Progenitor cell of endocrine pancreas (in vitro differentiated cells): Measurements from ENCODE around the gene HBZ. TPM values are rescaled to one million over a fixed set of nuclear protein-coding genes. Genes with fewer than 3 reads are reported as not detected.
"Not testable (repeated sequence)": the region's sequence is repeated elsewhere in the genome, so short reads cannot be mapped to it uniquely, and the experiment has no call there.

Experiments
- DNase-seq: peaks from one replicate; pipeline ENCODE4 v3.0.0; 2021; ENCODE audit warnings: low spot score; ENCODE audit not compliant: unreplicated experiment
- H3K27ac Mint-ChIP-seq: 2 replicates; pipeline ENCODE4 v1.8.0; 2021; ENCODE audit warnings: mild to moderate bottlenecking, moderate library complexity, mixed read lengths
- H3K27me3 Mint-ChIP-seq: 2 replicates; pipeline ENCODE4 v1.8.0; 2021; ENCODE audit warnings: mixed read lengths
- H3K36me3 Mint-ChIP-seq: 2 replicates; pipeline ENCODE4 v1.8.0; 2022; ENCODE audit warnings: mixed read lengths; ENCODE audit not compliant: insufficient read depth
- H3K4me1 Mint-ChIP-seq: 2 replicates; pipeline ENCODE4 v1.8.0; 2021; ENCODE audit warnings: low read depth, mixed read lengths
- H3K4me3 Mint-ChIP-seq: 2 replicates; pipeline ENCODE4 v1.8.0; 2021; ENCODE audit warnings: low read depth, mild to moderate bottlenecking, moderate library complexity, mixed read lengths
- H3K9me3 Mint-ChIP-seq: 2 replicates; pipeline ENCODE4 v1.8.0; 2021; ENCODE audit warnings: low read depth, mixed read lengths
- CTCF ChIP-seq: fragments of 200-600 bp; sonication (generic); IDR thresholded peaks from one replicate; pipeline ENCODE4 v1.5.0; 2021; ENCODE audit warnings: antibody characterized with exemption, mild to moderate bottlenecking; ENCODE audit not compliant: unreplicated experiment
- total RNA-seq: library from RNA; stranded (reverse); gene quantifications from 2 replicates; pipeline ENCODE4 v1.2.1, GENCODE V29; 2021

HBZ gene
- total RNA-seq, 1 donor from 2014 or later = not detected

GRCh38 chr16:203246-203645, 50.8 kb downstream of the HBZ start:
- no peaks in the 10 kb centered on the region for H3K9me3 Mint-ChIP-seq
- TF ChIP-seq CTCF = no peak
- no peaks in the 10 kb centered on the region for H3K4me1 Mint-ChIP-seq
- DNase-seq = no peak
- no peak overlapping the region for H3K27ac Mint-ChIP-seq
- peaks cover 30% of the 10 kb centered on the region for H3K36me3 Mint-ChIP-seq
- no peaks in the 10 kb centered on the region for H3K27me3 Mint-ChIP-seq
- H3K4me3 Mint-ChIP-seq = no peak overlapping the region

GRCh38 chr16:204046-204445, 51.6 kb downstream of the HBZ start:
- not testable (repeated sequence) for H3K4me3 Mint-ChIP-seq, H3K27ac Mint-ChIP-seq, H3K4me1 Mint-ChIP-seq, H3K9me3 Mint-ChIP-seq, H3K27me3 Mint-ChIP-seq, DNase-seq
- H3K36me3 Mint-ChIP-seq = peaks cover 31% of the 10 kb centered on the region

Other genes starting within 250 kb of the HBZ start
- 11.1 and 13.9 TPM in 2 replicates for gene POLR3K, start 99.0 kb upstream of the HBZ start, total RNA-seq
- gene SNRNP25, start 98.8 kb upstream of the HBZ start, total RNA-seq = 52.0 and 53.9 TPM in 2 replicates
- 51.3 and 58.2 TPM in 2 replicates for gene RHBDF1, start 80.0 kb upstream of the HBZ start, total RNA-seq
- 32.4 and 35.2 TPM in 2 replicates for gene MPG, start 74.4 kb upstream of the HBZ start, total RNA-seq
- 55.0 and 60.8 TPM in 2 replicates for gene NPRL3, start 14.0 kb upstream of the HBZ start, total RNA-seq
- gene HBM, start 13.3 kb downstream of the HBZ start, total RNA-seq = not detected in 2 replicates
- not detected in 2 replicates for gene HBA2, start 20.2 kb downstream of the HBZ start, total RNA-seq
- not detected in 2 replicates for gene HBA1, start 24.0 kb downstream of the HBZ start, total RNA-seq
- 0.60 and 0.84 TPM in 2 replicates for gene HBQ1, start 27.8 kb downstream of the HBZ start, total RNA-seq
- 229 and 230 TPM in 2 replicates for gene LUC7L, start 76.8 kb downstream of the HBZ start, total RNA-seq
- gene FAM234A, start 82.2 kb downstream of the HBZ start, total RNA-seq = 127 and 129 TPM in 2 replicates
- gene RGS11, start 123.3 kb downstream of the HBZ start, total RNA-seq = 2.4 TPM in 2 replicates
- gene ARHGDIG, start 127.9 kb downstream of the HBZ start, total RNA-seq = 6.0 and 6.5 TPM in 2 replicates
- 3.8 TPM in 2 replicates for gene PDIA2, start 130.5 kb downstream of the HBZ start, total RNA-seq
- 33.6 and 34.4 TPM in 2 replicates for gene AXIN1, start 200.1 kb downstream of the HBZ start, total RNA-seq
- 82.7 and 85.3 TPM in 2 replicates for gene MRPL28, start 217.9 kb downstream of the HBZ start, total RNA-seq
- 92.7 and 92.9 TPM in 2 replicates for gene PGAP6, start 229.3 kb downstream of the HBZ start, total RNA-seq
- gene NME4, start 244.6 kb downstream of the HBZ start, total RNA-seq = 151 and 154 TPM in 2 replicates
- gene DECR2, start 249.2 kb downstream of the HBZ start, total RNA-seq = 39.4 and 41.3 TPM in 2 replicates